ENCODE data around the gene PTBP3.
A peak's percentile ranks its signal among the peaks of the same experiment; 100 is the strongest.
"Not testable (repeated sequence)": the region's sequence is repeated elsewhere in the genome, so short reads cannot be mapped to it uniquely, and the experiment has no call there.

Gene PTBP3

GRCh38 chr9:112271466-112272098 lies 61.8 kb downstream of the PTBP3 start:
- DNase-seq (ENCODE audit: low read depth in 2 of 2) = no peak

GRCh38 chr9:112268413-112268812 lies 65.0 kb downstream of the PTBP3 start:
- no peak for DNase-seq (ENCODE audit: low read depth in 2 of 2)

GRCh38 chr9:112267086-112267485 lies 66.3 kb downstream of the PTBP3 start:
- DNase-seq (ENCODE audit: low read depth in 2 of 2) = not testable (repeated sequence)

- no peak for DNase-seq (ENCODE audit: low read depth in 2 of 2)
Measured at GRCh38 chr9:112265391-112265790, 68.0 kb downstream of the PTBP3 start.

- DNase-seq (ENCODE audit: low read depth in 2 of 2) = no peak
Measured at GRCh38 chr9:112262577-112262976, 70.8 kb downstream of the PTBP3 start.

- no peak for DNase-seq (ENCODE audit: low read depth in 2 of 2)
Measured at GRCh38 chr9:112261133-112261532, 72.3 kb downstream of the PTBP3 start.

- DNase-seq (ENCODE audit: low read depth in 2 of 2) = no peak
Measured at GRCh38 chr9:112258106-112258505, 75.3 kb downstream of the PTBP3 start.

- no peak for DNase-seq (ENCODE audit: low read depth in 2 of 2)
Measured at GRCh38 chr9:112252194-112252593, 81.2 kb downstream of the PTBP3 start.

GRCh38 chr9:112249277-112249676 lies 84.1 kb downstream of the PTBP3 start:
- DNase-seq (ENCODE audit: low read depth in 2 of 2) = no peak

GRCh38 chr9:112248722-112249121 lies 84.7 kb downstream of the PTBP3 start:
- DNase-seq (ENCODE audit: low read depth in 2 of 2) = no peak

GRCh38 chr9:112247090-112247489 lies 86.3 kb downstream of the PTBP3 start:
- DNase-seq (ENCODE audit: low read depth in 2 of 2) = no peak

GRCh38 chr9:112245126-112245525 lies 88.3 kb downstream of the PTBP3 start:
- DNase-seq (ENCODE audit: low read depth in 2 of 2) = no peak

- no peak for DNase-seq (ENCODE audit: low read depth in 2 of 2)
Measured at GRCh38 chr9:112242147-112242804, 91.1 kb downstream of the PTBP3 start.

- DNase-seq (ENCODE audit: low read depth in 2 of 2) = no peak
Measured at GRCh38 chr9:112241491-112241890, 91.9 kb downstream of the PTBP3 start.

GRCh38 chr9:112239708-112240107 lies 93.7 kb downstream of the PTBP3 start:
- no peak for DNase-seq (ENCODE audit: low read depth in 2 of 2)

- no peak for DNase-seq (ENCODE audit: low read depth in 2 of 2)
Measured at GRCh38 chr9:112239284-112239683, 94.1 kb downstream of the PTBP3 start.

GRCh38 chr9:112234779-112235178 lies 98.6 kb downstream of the PTBP3 start:
- DNase-seq (ENCODE audit: low read depth in 2 of 2) = no peak

- DNase-seq (ENCODE audit: low read depth in 2 of 2) = no peak
Measured at GRCh38 chr9:112233769-112234168, 99.7 kb downstream of the PTBP3 start.

- DNase-seq (ENCODE audit: low read depth in 2 of 2) = no peak
Measured at GRCh38 chr9:112232233-112232632, 101.2 kb downstream of the PTBP3 start.

GRCh38 chr9:112226091-112226490 lies 107.3 kb downstream of the PTBP3 start:
- no peak for DNase-seq (ENCODE audit: low read depth in 2 of 2)

- no peak for DNase-seq (ENCODE audit: low read depth in 2 of 2)
Measured at GRCh38 chr9:112224401-112225289, 108.8 kb downstream of the PTBP3 start.

GRCh38 chr9:112218908-112219307 lies 114.5 kb downstream of the PTBP3 start:
- peak in 1 of 2 donors; percentile 1 for DNase-seq (ENCODE audit: low read depth in 2 of 2)

GRCh38 chr9:112212926-112213325 lies 120.5 kb downstream of the PTBP3 start:
- no peak for DNase-seq (ENCODE audit: low read depth in 2 of 2)

All from stimulated activated CD8-positive, alpha-beta memory T cell treated with anti-CD3 and anti-CD28 coated beads, Interleukin-7, amount 100 ng/mL, for 4 hours (primary cell).